HG02798 (cell line): ENCODE results near the gene CDC42BPG.
A peak's percentile ranks its signal among the peaks of the same experiment; 100 is the strongest.
"Not testable (repeated sequence)": the region's sequence is repeated elsewhere in the genome, so short reads cannot be mapped to it uniquely, and the experiment has no call there.

Source experiments
- ATAC-seq: cut with Tn5 transposase; IDR thresholded peaks from one replicate; pipeline ENCODE4 v1.9.1; 2021; ENCODE audit warnings: mild to moderate bottlenecking; ENCODE audit not compliant: unreplicated experiment, poor library complexity

The CDC42BPG gene

GRCh38 chr11:64852804-64853509, 8.5 kb upstream of the CDC42BPG start:
- no peak for ATAC-seq

GRCh38 chr11:64851831-64852351, 7.4 kb upstream of the CDC42BPG start:
- peak; percentile 18 for ATAC-seq

GRCh38 chr11:64850979-64851567, 6.6 kb upstream of the CDC42BPG start:
- peak; percentile 72 for ATAC-seq

- no peak for ATAC-seq
Measured at GRCh38 chr11:64849598-64850356, 5.3 kb upstream of the CDC42BPG start.

GRCh38 chr11:64848826-64849597, 4.6 kb upstream of the CDC42BPG start:
- ATAC-seq, result no peak

GRCh38 chr11:64848214-64848825, 3.9 kb upstream of the CDC42BPG start:
- no peak for ATAC-seq

- no peak for ATAC-seq
Measured at GRCh38 chr11:64846998-64847666, 2.7 kb upstream of the CDC42BPG start.

GRCh38 chr11:64845776-64846129, 1.3 kb upstream of the CDC42BPG start:
- not testable (repeated sequence) for ATAC-seq

- no peak for ATAC-seq
Measured at GRCh38 chr11:64845129-64845775, 799 bp upstream of the CDC42BPG start.

GRCh38 chr11:64843686-64844329, 645 bp downstream of the CDC42BPG start:
- ATAC-seq, result no peak

GRCh38 chr11:64842851-64843685, 1.4 kb downstream of the CDC42BPG start:
- ATAC-seq, result no peak

GRCh38 chr11:64842366-64842759, 2.1 kb downstream of the CDC42BPG start:
- no peak for ATAC-seq

GRCh38 chr11:64841592-64842365, 2.7 kb downstream of the CDC42BPG start:
- ATAC-seq, result no peak

- ATAC-seq, result no peak
Measured at GRCh38 chr11:64839887-64840782, 4.3 kb downstream of the CDC42BPG start.

GRCh38 chr11:64839335-64839734, 5.1 kb downstream of the CDC42BPG start:
- ATAC-seq, result no peak
